AG09309 (cell line): ENCODE results near the gene PTPRE.

ENCODE experiments used
- DNase-seq: peaks from one replicate; pipeline ENCODE4 v3.0.0-alpha.2; 2010; ENCODE audit warnings: low read depth
- H3K4me3 ChIP-seq: 2 replicates; pipeline ENCODE4 v1.5.1; 2011; ENCODE audit warnings: mild to moderate bottlenecking, low read depth, low read length, moderate library complexity; ENCODE audit not compliant: control insufficient read depth
- TF ChIP-seq, protein P1 (sequence below): IDR thresholded peaks from 2 replicates; pipeline ENCODE4 v1.5.1; 2011; ENCODE audit warnings: mild to moderate bottlenecking, low read depth, low read length, inconsistent platforms; ENCODE audit not compliant: insufficient read depth, control insufficient read depth; ENCODE audit errors: missing control alignments

PTPRE gene

DNA sequence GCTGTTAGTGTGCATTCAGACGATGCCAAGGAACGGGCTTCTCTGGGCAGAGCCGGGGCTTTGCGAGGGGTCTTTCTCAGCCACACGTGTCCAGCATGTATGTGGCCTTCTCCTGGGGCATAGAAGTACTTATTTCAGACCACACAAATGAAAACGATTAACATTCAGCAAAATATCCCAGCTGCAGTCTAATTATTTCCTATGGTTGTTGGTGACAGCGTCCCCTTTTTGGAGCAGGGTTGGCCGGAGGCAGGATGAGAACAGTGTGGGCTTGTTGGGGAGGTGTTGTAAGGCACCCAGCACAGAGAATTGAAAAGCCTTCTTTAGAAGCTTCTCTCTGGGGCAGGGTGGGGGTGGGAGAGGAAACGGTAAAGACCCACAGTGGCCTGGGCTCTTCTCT, 54.2 kb downstream of the PTPRE start:
- H3K4me3 ChIP-seq, result no peak overlapping the region
- TF ChIP-seq, protein P1, sequence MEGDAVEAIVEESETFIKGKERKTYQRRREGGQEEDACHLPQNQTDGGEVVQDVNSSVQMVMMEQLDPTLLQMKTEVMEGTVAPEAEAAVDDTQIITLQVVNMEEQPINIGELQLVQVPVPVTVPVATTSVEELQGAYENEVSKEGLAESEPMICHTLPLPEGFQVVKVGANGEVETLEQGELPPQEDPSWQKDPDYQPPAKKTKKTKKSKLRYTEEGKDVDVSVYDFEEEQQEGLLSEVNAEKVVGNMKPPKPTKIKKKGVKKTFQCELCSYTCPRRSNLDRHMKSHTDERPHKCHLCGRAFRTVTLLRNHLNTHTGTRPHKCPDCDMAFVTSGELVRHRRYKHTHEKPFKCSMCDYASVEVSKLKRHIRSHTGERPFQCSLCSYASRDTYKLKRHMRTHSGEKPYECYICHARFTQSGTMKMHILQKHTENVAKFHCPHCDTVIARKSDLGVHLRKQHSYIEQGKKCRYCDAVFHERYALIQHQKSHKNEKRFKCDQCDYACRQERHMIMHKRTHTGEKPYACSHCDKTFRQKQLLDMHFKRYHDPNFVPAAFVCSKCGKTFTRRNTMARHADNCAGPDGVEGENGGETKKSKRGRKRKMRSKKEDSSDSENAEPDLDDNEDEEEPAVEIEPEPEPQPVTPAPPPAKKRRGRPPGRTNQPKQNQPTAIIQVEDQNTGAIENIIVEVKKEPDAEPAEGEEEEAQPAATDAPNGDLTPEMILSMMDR, result no peak
- DNase-seq, result no peak

DNA sequence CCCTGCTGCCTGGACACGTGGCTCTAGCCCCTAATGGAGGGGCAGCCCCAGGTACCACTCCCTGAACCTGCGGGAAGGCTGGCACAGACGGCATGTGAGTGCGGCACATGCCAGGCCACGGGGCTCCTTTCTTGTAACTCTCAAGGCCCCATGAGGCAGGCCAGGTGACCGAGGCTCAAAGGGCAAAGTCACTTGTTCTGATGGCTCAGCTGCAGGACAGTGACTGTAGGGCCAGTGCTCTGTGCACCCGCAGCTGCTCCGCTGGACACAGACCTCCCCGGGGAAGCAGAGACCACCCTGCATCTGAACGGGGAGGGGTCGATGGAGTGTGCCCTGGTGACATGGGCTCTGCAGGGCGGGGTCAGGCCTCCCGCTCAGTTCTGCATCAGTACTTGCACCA, 55.3 kb downstream of the PTPRE start:
- H3K4me3 ChIP-seq, result no peak overlapping the region
- TF ChIP-seq, protein P1, result no peak
- no peak for DNase-seq

DNA sequence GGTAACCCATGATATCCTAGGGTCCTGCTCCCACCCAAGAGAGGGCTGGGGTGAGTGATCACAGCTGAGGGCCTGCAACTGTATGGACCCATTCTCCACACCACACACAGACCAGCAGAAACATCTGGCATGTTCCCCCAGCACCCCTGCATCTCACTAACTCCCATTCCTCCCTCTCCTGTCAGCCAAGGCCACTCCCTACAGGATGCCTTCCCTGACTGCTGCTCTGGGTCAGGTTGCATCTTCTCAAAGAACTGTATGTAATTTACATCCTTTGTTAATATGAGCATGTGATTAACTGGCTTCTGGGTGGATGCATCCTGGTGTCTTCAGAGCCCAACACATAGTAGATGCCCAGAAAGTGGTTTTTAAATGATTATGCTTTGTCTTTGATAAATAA, 56.2 kb downstream of the PTPRE start:
- TF ChIP-seq, protein P1, result no peak
- DNase-seq, result no peak
- H3K4me3 ChIP-seq, result no peak overlapping the region

DNA sequence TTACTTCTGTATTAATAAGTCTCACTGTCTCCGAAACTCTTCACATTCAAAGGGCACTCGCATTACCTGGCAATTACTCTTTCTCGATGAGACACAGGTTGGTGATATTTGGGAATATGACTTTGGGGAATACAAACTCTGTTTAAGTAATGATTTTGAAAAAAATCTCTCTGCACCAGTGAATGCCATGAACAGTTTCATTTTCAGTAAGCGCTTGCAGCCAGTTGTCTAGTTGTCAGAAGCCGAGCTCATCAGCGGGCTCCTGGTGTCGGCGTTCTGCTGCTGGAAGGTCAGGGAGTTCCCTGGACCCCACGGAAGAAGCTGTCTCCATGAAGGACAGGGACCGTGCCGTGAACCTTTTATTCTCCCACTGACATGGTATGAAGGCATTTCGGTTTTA, 57.7 kb downstream of the PTPRE start:
- TF ChIP-seq, protein P1, result no peak
- no peak overlapping the region for H3K4me3 ChIP-seq
- no peak for DNase-seq

DNA sequence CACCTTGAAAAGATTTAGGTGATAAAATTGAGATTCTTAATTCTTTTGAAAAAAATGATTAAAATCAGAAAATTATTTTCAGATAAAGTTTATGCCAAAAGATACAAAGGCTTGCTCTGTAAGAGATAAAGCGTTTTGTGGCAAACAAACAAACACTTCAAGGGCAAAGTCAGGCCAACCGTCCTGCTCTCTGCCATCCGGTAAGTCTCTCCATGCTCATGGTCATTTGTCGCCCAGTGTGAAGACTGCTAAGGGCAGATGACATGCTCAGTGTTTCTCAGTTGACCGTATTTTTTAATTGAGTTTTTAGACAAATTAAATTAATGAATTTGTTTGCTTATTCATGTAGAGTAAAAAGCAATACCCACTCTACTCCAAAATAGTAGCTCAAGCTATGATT, 60.0 kb downstream of the PTPRE start:
- DNase-seq, result no peak

DNA sequence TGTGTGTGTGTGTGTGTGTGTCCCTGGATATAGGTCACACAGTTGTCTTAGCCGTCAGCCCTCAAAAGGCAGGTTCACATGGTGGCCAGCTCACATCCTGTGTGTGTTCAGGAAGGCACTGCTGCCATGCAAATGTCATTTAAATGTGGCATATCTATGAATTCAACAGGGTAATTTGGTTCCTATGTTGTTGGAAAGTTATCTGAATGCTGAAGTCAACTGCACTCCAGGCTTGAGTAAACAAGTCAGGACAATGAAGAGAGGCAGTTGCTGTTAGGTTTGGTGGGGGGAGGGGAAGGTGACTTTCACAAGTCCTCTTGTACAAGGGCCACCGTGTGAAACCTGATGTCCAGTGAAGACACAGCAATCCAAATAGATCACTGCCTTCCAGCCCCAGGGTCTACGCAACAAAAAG, 61.1 kb downstream of the PTPRE start:
- TF ChIP-seq, protein P1, result no peak
- no peak overlapping the region for H3K4me3 ChIP-seq
- no peak for DNase-seq

More for the DNA sequence above, 60.0 kb downstream of the PTPRE start:
- H3K4me3 ChIP-seq, result no peak overlapping the region
- TF ChIP-seq, protein P1, result no peak

DNA sequence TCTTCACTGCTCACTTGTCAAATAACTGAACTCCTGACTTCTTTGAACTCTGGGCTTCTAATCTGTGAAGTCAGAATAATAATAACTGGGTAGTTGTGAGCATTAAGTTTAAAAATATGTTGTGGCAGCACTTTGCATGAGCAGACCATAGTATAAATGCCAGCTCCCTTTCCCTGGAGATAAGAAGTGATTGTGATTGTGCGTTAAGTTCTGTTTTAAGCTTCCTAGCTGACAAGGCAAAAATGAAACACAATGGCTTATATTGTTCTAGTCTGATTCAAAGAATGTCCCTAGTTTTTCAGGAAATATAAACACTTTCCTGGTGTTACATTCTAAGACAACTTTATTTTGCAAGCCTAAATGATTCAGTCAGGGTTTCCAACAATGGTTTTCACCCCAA, 61.8 kb downstream of the PTPRE start:
- no peak overlapping the region for H3K4me3 ChIP-seq
- no peak for DNase-seq
- TF ChIP-seq, protein P1, result no peak
